ENCODE results near the gene GRIK5. TPM values are rescaled to one million over a fixed set of nuclear protein-coding genes. Genes with fewer than 3 reads are reported as not detected.
"Not testable (repeated sequence)": the region's sequence is repeated elsewhere in the genome, so short reads cannot be mapped to it uniquely, and the experiment has no call there.

The GRIK5 gene
- total RNA-seq, 2 donors from 2014 or later: 0.42 to 0.55 TPM

- H3K4me3 Mint-ChIP-seq: no peak overlapping the region
- H3K27ac Mint-ChIP-seq: no peak overlapping the region
- no peak for DNase-seq
Measured at GRCh38 chr19:42042455-42043170, 27.4 kb downstream of the GRIK5 start.

GRCh38 chr19:42040491-42040890 is 29.5 kb downstream of the GRIK5 start:
- H3K27me3 Mint-ChIP-seq: peaks cover 17% of the 10 kb centered on the region
- H3K9me3 ChIP-seq (ENCODE audit: control insufficient read depth, low read length, poor library complexity, severe bottlenecking); H3K4me1 Mint-ChIP-seq; H3K36me3 Mint-ChIP-seq (ENCODE audit: low read depth); ATAC-seq; DNase-seq; H3K4me3 Mint-ChIP-seq; H3K27ac Mint-ChIP-seq: not testable (repeated sequence)

More at GRCh38 chr19:42042455-42043170, 27.4 kb downstream of the GRIK5 start:
- H3K36me3 Mint-ChIP-seq (ENCODE audit: low read depth): no peaks in the 10 kb centered on the region
- H3K4me1 Mint-ChIP-seq: peaks cover 7% of the 10 kb centered on the region
- H3K27me3 Mint-ChIP-seq: peaks cover 27% of the 10 kb centered on the region
- no peaks in the 10 kb centered on the region for H3K9me3 ChIP-seq (ENCODE audit: control insufficient read depth, low read length, poor library complexity, severe bottlenecking)
- ATAC-seq: no peak

DNA sequence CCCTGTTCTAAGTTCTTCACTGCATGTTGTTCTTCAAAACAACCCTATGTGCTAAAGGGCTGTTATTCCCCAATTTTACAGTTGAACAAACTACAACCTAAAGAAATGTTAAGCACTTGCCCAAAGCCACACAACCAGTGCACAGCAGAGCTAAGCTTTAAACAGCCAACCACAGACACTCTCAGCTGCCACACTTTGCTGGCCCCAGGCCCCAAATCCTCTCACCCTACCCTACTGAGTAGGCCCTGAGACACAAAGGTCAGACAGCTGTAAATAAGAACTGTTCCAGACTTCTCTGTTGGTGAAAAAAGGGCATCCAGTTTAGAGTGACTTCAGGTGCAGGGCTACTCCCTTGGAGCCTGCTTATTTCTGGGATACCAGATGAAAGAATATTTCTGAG is 30.0 kb downstream of the GRIK5 start:
- ATAC-seq (no peak), DNase-seq (no peak)
- peaks cover 6% of the 10 kb centered on the region for H3K4me1 Mint-ChIP-seq
- no peaks in the 10 kb centered on the region for H3K36me3 Mint-ChIP-seq (ENCODE audit: low read depth)
- no peak overlapping the region for H3K27ac Mint-ChIP-seq
- peaks cover 13% of the 10 kb centered on the region for H3K27me3 Mint-ChIP-seq
- H3K4me3 Mint-ChIP-seq: no peak overlapping the region
- H3K9me3 ChIP-seq (ENCODE audit: control insufficient read depth, low read length, poor library complexity, severe bottlenecking): no peaks in the 10 kb centered on the region

- ATAC-seq: no peak
- peaks cover 13% of the 10 kb centered on the region for H3K27me3 Mint-ChIP-seq
- no peak overlapping the region for H3K4me3 Mint-ChIP-seq
- H3K9me3 ChIP-seq (ENCODE audit: control insufficient read depth, low read length, poor library complexity, severe bottlenecking): no peaks in the 10 kb centered on the region
- H3K4me1 Mint-ChIP-seq: peaks cover 12% of the 10 kb centered on the region
- no peak overlapping the region for H3K27ac Mint-ChIP-seq
- no peaks in the 10 kb centered on the region for H3K36me3 Mint-ChIP-seq (ENCODE audit: low read depth)
- no peak for DNase-seq
Measured at GRCh38 chr19:42038666-42039065, 31.3 kb downstream of the GRIK5 start.

DNA sequence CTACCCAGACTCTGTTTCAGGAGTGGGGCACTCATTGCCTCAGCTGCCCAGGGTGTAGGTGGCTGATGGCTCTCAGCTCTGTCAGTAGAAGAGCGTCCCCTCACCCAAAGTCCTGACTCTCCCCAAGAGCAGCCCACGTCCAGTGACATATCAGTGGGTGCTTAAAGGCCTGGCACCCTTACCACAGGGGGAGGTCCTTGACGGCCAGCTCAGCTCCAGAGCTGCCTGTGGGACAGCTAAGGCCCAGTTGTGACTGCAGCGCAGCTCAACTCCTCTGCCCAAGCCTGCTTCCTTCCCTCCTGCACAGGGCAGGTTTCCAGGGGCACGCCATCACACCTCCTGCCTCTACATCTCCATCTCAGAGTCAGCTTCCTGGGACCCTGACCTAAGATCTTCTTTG is 32.4 kb downstream of the GRIK5 start:
- no peak overlapping the region for H3K27ac Mint-ChIP-seq
- peaks cover 16% of the 10 kb centered on the region for H3K27me3 Mint-ChIP-seq
- no peaks in the 10 kb centered on the region for H3K36me3 Mint-ChIP-seq (ENCODE audit: low read depth)
- no peak for ATAC-seq
- H3K4me1 Mint-ChIP-seq: peaks cover 12% of the 10 kb centered on the region
- no peak for DNase-seq
- H3K9me3 ChIP-seq (ENCODE audit: control insufficient read depth, low read length, poor library complexity, severe bottlenecking): no peaks in the 10 kb centered on the region
- H3K4me3 Mint-ChIP-seq: no peak overlapping the region

DNA sequence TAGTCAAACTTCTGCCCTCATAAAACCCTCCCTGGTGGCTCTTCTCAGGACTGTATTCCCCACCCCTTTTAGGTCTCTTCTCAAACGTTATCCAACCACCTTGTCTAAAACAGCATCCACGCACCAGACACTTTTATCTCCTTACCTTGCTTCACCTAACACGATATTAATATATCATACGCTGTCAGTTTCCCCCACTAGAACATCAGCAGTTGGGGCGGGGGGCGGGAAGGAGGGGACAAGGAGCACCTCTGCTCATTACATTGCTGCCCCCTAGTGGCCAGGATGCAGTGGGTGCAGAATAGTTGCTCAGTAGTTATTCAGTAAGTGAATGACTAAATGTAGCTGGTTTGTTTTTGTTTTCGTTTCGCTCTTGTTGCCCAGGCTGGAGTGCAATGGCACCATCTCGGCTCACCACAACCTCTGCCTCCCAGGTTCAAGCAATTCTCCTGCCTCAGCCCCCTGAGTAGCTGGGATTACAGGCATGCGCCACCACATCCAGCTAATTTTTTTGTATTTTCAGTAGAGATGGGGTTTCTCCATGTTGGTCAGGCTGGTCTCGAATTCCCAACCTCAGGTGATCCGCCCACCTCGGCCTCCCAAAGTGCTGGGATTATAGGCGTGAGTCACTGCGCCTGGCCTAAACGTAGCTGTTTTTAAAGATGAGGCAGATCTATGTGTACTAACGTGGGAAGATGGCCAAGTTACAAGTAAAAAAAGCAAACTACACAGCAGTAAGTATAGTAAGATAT is 35.2 kb downstream of the GRIK5 start:
- H3K4me3 Mint-ChIP-seq; H3K9me3 ChIP-seq (ENCODE audit: control insufficient read depth, low read length, poor library complexity, severe bottlenecking); H3K36me3 Mint-ChIP-seq (ENCODE audit: low read depth): not testable (repeated sequence)
- ATAC-seq (peak; percentile 89), DNase-seq (peak; percentile 35 to 49 (median 48))
- peaks cover 28% of the 10 kb centered on the region for H3K27me3 Mint-ChIP-seq
- H3K4me1 Mint-ChIP-seq: peaks cover 12% of the 10 kb centered on the region
- peak overlapping the region; percentile 62 for H3K27ac Mint-ChIP-seq

DNA sequence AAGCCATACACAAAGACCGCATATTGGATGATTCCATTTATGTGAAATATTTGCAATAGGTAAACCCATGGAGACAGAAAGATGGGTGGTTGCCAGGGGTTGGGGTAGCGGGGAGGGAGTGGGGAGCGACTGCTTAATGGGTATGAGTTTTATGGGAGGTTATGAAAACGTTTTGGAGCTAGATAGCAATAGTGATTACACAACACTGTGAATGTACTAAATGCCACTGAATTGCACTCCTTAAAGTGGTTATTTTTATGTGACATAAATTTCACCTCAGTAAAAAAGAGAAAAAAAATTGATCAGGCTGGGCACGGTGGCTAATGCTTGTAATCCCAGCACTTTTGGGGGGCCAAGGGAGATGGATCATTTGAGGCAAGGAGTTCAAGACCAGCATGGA is 36.6 kb downstream of the GRIK5 start:
- no peaks in the 10 kb centered on the region for H3K9me3 ChIP-seq (ENCODE audit: control insufficient read depth, low read length, poor library complexity, severe bottlenecking)
- no peaks in the 10 kb centered on the region for H3K36me3 Mint-ChIP-seq (ENCODE audit: low read depth)
- no peak overlapping the region for H3K27ac Mint-ChIP-seq
- peaks cover 9% of the 10 kb centered on the region for H3K4me1 Mint-ChIP-seq
- no peak for ATAC-seq
- no peak overlapping the region for H3K4me3 Mint-ChIP-seq
- H3K27me3 Mint-ChIP-seq: peaks cover 28% of the 10 kb centered on the region
- no peak for DNase-seq

DNA sequence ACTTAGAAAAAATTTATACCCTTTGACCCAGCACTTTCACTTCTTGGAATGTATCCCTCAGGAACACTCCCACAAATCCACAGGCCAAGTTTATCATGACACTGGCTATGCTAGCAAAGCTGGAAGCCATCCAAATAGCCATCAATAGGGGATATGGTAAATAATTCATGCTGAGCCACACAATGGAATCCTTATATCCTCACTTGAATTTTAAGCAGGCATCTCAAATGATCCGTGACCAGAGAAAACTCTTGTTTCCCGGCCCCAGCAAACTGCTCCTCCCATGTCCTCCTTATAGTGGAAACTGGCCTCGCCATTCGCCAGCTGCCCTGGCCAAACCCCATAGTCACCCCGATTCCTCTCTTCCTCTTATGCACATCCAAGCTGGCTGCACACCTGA is 37.6 kb downstream of the GRIK5 start:
- H3K27me3 Mint-ChIP-seq: peaks cover 38% of the 10 kb centered on the region
- no peaks in the 10 kb centered on the region for H3K36me3 Mint-ChIP-seq (ENCODE audit: low read depth)
- no peak overlapping the region for H3K4me3 Mint-ChIP-seq
- ATAC-seq (no peak), DNase-seq (no peak)
- no peaks in the 10 kb centered on the region for H3K9me3 ChIP-seq (ENCODE audit: control insufficient read depth, low read length, poor library complexity, severe bottlenecking)
- H3K4me1 Mint-ChIP-seq: peaks cover 9% of the 10 kb centered on the region
- no peak overlapping the region for H3K27ac Mint-ChIP-seq

GRCh38 chr19:42030645-42031440 is 39.2 kb downstream of the GRIK5 start:
- H3K27ac Mint-ChIP-seq: no peak overlapping the region
- no peak for ATAC-seq
- DNase-seq: no peak
- H3K36me3 Mint-ChIP-seq (ENCODE audit: low read depth): peaks cover 5% of the 10 kb centered on the region
- no peaks in the 10 kb centered on the region for H3K9me3 ChIP-seq (ENCODE audit: control insufficient read depth, low read length, poor library complexity, severe bottlenecking)
- peaks cover 9% of the 10 kb centered on the region for H3K4me1 Mint-ChIP-seq
- peaks cover 46% of the 10 kb centered on the region for H3K27me3 Mint-ChIP-seq
- no peak overlapping the region for H3K4me3 Mint-ChIP-seq

- H3K27ac Mint-ChIP-seq: no peak overlapping the region
Measured at GRCh38 chr19:42028304-42029216, 41.4 kb downstream of the GRIK5 start.

GRCh38 chr19:42024622-42025111 is 45.3 kb downstream of the GRIK5 start:
- ATAC-seq (no peak), DNase-seq (no peak)
- H3K27me3 Mint-ChIP-seq: peaks cover 64% of the 10 kb centered on the region
- H3K9me3 ChIP-seq (ENCODE audit: control insufficient read depth, low read length, poor library complexity, severe bottlenecking): no peaks in the 10 kb centered on the region
- peaks cover 12% of the 10 kb centered on the region for H3K36me3 Mint-ChIP-seq (ENCODE audit: low read depth)
- no peak overlapping the region for H3K4me3 Mint-ChIP-seq
- no peak overlapping the region for H3K27ac Mint-ChIP-seq
- H3K4me1 Mint-ChIP-seq: peaks cover 5% of the 10 kb centered on the region

More at GRCh38 chr19:42028304-42029216, 41.4 kb downstream of the GRIK5 start:
- no peaks in the 10 kb centered on the region for H3K4me1 Mint-ChIP-seq
- no peaks in the 10 kb centered on the region for H3K9me3 ChIP-seq (ENCODE audit: control insufficient read depth, low read length, poor library complexity, severe bottlenecking)
- ATAC-seq (no peak), DNase-seq (no peak)
- H3K27me3 Mint-ChIP-seq: peaks cover 62% of the 10 kb centered on the region
- H3K4me3 Mint-ChIP-seq: no peak overlapping the region
- H3K36me3 Mint-ChIP-seq (ENCODE audit: low read depth): peaks cover 9% of the 10 kb centered on the region

GRCh38 chr19:42023943-42024260 is 46.1 kb downstream of the GRIK5 start:
- Mint-ChIP-seq H3K36me3 (ENCODE audit: low read depth) (peaks cover 12% of the 10 kb centered on the region), H3K4me3 (no peak overlapping the region), H3K4me1 (peaks cover 5% of the 10 kb centered on the region), H3K27me3 (peaks cover 62% of the 10 kb centered on the region), H3K27ac (no peak overlapping the region)
- DNase-seq (no peak), ATAC-seq (no peak)
- no peaks in the 10 kb centered on the region for H3K9me3 ChIP-seq (ENCODE audit: control insufficient read depth, low read length, poor library complexity, severe bottlenecking)
